ENCODE measurements around the gene CPSF3.

Gene CPSF3

GRCh38 chr2:9423100-9423921, at the start of gene CPSF3, which contains the start of gene ITGB1BP1:
CPSF3 (plus strand) TSS chr2:9423654; CDS start chr2:9423774, 120 bp downstream.
ITGB1BP1 (minus strand) TSS chr2:9423528; CDS start chr2:9418697, 4,831 bp downstream.
- peak; percentile 96 for DNase-seq (ENCODE audit: low read depth in 2 of 2)

- DNase-seq (ENCODE audit: low read depth in 2 of 2), result no peak
Measured at GRCh38 chr2:9374071-9374730, 49.3 kb upstream of the CPSF3 start.

GRCh38 chr2:9375857-9376428, 47.5 kb upstream of the CPSF3 start:
- DNase-seq (ENCODE audit: low read depth in 2 of 2), result no peak

GRCh38 chr2:9377461-9378097, 45.9 kb upstream of the CPSF3 start:
- DNase-seq (ENCODE audit: low read depth in 2 of 2), result no peak

- peak; percentile 42 to 50 for DNase-seq (ENCODE audit: low read depth in 2 of 2)
Measured at GRCh38 chr2:9378433-9379390, 44.7 kb upstream of the CPSF3 start.

- no peak for DNase-seq (ENCODE audit: low read depth in 2 of 2)
Measured at GRCh38 chr2:9379391-9379755, 44.1 kb upstream of the CPSF3 start.

GRCh38 chr2:9380702-9381628, 42.5 kb upstream of the CPSF3 start:
- peak; percentile 92 for DNase-seq (ENCODE audit: low read depth in 2 of 2)

GRCh38 chr2:9382604-9383235, 40.7 kb upstream of the CPSF3 start:
- DNase-seq (ENCODE audit: low read depth in 2 of 2), result no peak

- no peak for DNase-seq (ENCODE audit: low read depth in 2 of 2)
Measured at GRCh38 chr2:9384521-9384920, 38.9 kb upstream of the CPSF3 start.

- no peak for DNase-seq (ENCODE audit: low read depth in 2 of 2)
Measured at GRCh38 chr2:9385841-9386240, 37.6 kb upstream of the CPSF3 start.

GRCh38 chr2:9388199-9388681, 35.2 kb upstream of the CPSF3 start:
- no peak for DNase-seq (ENCODE audit: low read depth in 2 of 2)

GRCh38 chr2:9388950-9389911, 34.2 kb upstream of the CPSF3 start:
- no peak for DNase-seq (ENCODE audit: low read depth in 2 of 2)

GRCh38 chr2:9390151-9390850, 33.2 kb upstream of the CPSF3 start:
- DNase-seq (ENCODE audit: low read depth in 2 of 2), result no peak

GRCh38 chr2:9390991-9391390, 32.5 kb upstream of the CPSF3 start:
- no peak for DNase-seq (ENCODE audit: low read depth in 2 of 2)

- DNase-seq (ENCODE audit: low read depth in 2 of 2), result no peak
Measured at GRCh38 chr2:9391961-9392720, 31.3 kb upstream of the CPSF3 start.

- peak in 1 of 2 experiments; percentile 20 for DNase-seq (ENCODE audit: low read depth in 2 of 2)
Measured at GRCh38 chr2:9392898-9393765, 30.3 kb upstream of the CPSF3 start.

Measured in fibroblast of skin of left quadriceps (primary cell).